ENCODE measurements around the gene OCA2. TPM values are rescaled to one million over a fixed set of nuclear protein-coding genes. Genes with fewer than 3 reads are reported as not detected.
"Not testable (repeated sequence)": the region's sequence is repeated elsewhere in the genome, so short reads cannot be mapped to it uniquely, and the experiment has no call there.

OCA2 gene
- total RNA-seq, 1 experiment from 2014 or later: not detected

GRCh38 chr15:27850050-27850449 lies 249.1 kb downstream of the OCA2 start:
- intact Hi-C loops (cut with micrococcal nuclease): no loop called here
- Mint-ChIP-seq H3K36me3 (ENCODE audit: insufficient read depth, unreplicated experiment) (no peaks in the 10 kb centered on the region), H3K4me3 (ENCODE audit: unreplicated experiment) (no peak overlapping the region), H3K9me3 (ENCODE audit: unreplicated experiment) (peaks cover 35% of the 10 kb centered on the region), H3K27ac (ENCODE audit: low read depth, unreplicated experiment) (no peak overlapping the region), H3K4me1 (ENCODE audit: insufficient read depth, unreplicated experiment) (no peaks in the 10 kb centered on the region), H3K27me3 (ENCODE audit: insufficient read depth, unreplicated experiment) (no peaks in the 10 kb centered on the region)
- CTCF ChIA-PET: interaction anchor here (0.6 kb wide), 1 partner anchor 931 kb away, joined by 3 read pairs; no protein-coding TSS in a partner anchor
- BruUV-seq (replicated peaks): no TSS peak
- POLR2A ChIA-PET: no interaction called here
- no peak for DNase-seq (ENCODE audit: unreplicated experiment)
- no peak for TF ChIP-seq CTCF (IDR thresholded peaks at IDR 0.05; ENCODE audit: unreplicated experiment)

GRCh38 chr15:27848936-27849335 lies 250.2 kb downstream of the OCA2 start:
- H3K4me1 Mint-ChIP-seq (ENCODE audit: insufficient read depth, unreplicated experiment): not testable (repeated sequence)

GRCh38 chr15:27847775-27848710 lies 251.1 kb downstream of the OCA2 start:
- H3K27me3 Mint-ChIP-seq (ENCODE audit: insufficient read depth, unreplicated experiment): no peaks in the 10 kb centered on the region
- H3K4me3 Mint-ChIP-seq (ENCODE audit: unreplicated experiment): no peak overlapping the region
- H3K27ac Mint-ChIP-seq (ENCODE audit: low read depth, unreplicated experiment): no peak overlapping the region
- TF ChIP-seq CTCF (IDR thresholded peaks at IDR 0.05; ENCODE audit: unreplicated experiment): no peak
- POLR2A ChIA-PET: no interaction called here
- H3K36me3 Mint-ChIP-seq (ENCODE audit: insufficient read depth, unreplicated experiment): no peaks in the 10 kb centered on the region
- CTCF ChIA-PET: interaction anchor here (0.7 kb wide), 1 partner anchor 1564 kb away, joined by 3 read pairs; no protein-coding TSS in a partner anchor
- peaks cover 38% of the 10 kb centered on the region for H3K9me3 Mint-ChIP-seq (ENCODE audit: unreplicated experiment)
- DNase-seq (ENCODE audit: unreplicated experiment): no peak
- intact Hi-C loops (cut with micrococcal nuclease): no loop called here
- no peaks in the 10 kb centered on the region for H3K4me1 Mint-ChIP-seq (ENCODE audit: insufficient read depth, unreplicated experiment)
- no TSS peak for BruUV-seq (replicated peaks)

More at GRCh38 chr15:27848936-27849335, 250.2 kb downstream of the OCA2 start:
- H3K36me3 Mint-ChIP-seq (ENCODE audit: insufficient read depth, unreplicated experiment); DNase-seq (ENCODE audit: unreplicated experiment); H3K4me3 Mint-ChIP-seq (ENCODE audit: unreplicated experiment); H3K27me3 Mint-ChIP-seq (ENCODE audit: insufficient read depth, unreplicated experiment); CTCF ChIA-PET; BruUV-seq (replicated peaks); POLR2A ChIA-PET; intact Hi-C loops (cut with micrococcal nuclease); H3K27ac Mint-ChIP-seq (ENCODE audit: low read depth, unreplicated experiment): not testable (repeated sequence)
- peaks cover 36% of the 10 kb centered on the region for H3K9me3 Mint-ChIP-seq (ENCODE audit: unreplicated experiment)

- no peak for TF ChIP-seq CTCF (IDR thresholded peaks at IDR 0.05; ENCODE audit: unreplicated experiment)
- CTCF ChIA-PET: no interaction called here
- no peak overlapping the region for H3K4me3 Mint-ChIP-seq (ENCODE audit: unreplicated experiment)
- peaks cover 43% of the 10 kb centered on the region for H3K9me3 Mint-ChIP-seq (ENCODE audit: unreplicated experiment)
- no peak overlapping the region for H3K27ac Mint-ChIP-seq (ENCODE audit: low read depth, unreplicated experiment)
- intact Hi-C loops (cut with micrococcal nuclease): no loop called here
- no peak for DNase-seq (ENCODE audit: unreplicated experiment)
- no TSS peak for BruUV-seq (replicated peaks)
- POLR2A ChIA-PET: no interaction called here
- H3K4me1 Mint-ChIP-seq (ENCODE audit: insufficient read depth, unreplicated experiment): no peaks in the 10 kb centered on the region
- H3K36me3 Mint-ChIP-seq (ENCODE audit: insufficient read depth, unreplicated experiment): no peaks in the 10 kb centered on the region
- no peaks in the 10 kb centered on the region for H3K27me3 Mint-ChIP-seq (ENCODE audit: insufficient read depth, unreplicated experiment)
Measured at GRCh38 chr15:27846722-27847395, 252.3 kb downstream of the OCA2 start.
